ENCODE data around the gene PLPPR3. TPM values are rescaled to one million over a fixed set of nuclear protein-coding genes. Genes with fewer than 3 reads are reported as not detected.

The PLPPR3 gene
- total and polyA plus RNA-seq, 9 of the 15 experiments (the other 6 are each of a cell fraction or from before 2014, with no cell fraction given) = 0.01 to 48.2 (median 8.6) TPM

DNA sequence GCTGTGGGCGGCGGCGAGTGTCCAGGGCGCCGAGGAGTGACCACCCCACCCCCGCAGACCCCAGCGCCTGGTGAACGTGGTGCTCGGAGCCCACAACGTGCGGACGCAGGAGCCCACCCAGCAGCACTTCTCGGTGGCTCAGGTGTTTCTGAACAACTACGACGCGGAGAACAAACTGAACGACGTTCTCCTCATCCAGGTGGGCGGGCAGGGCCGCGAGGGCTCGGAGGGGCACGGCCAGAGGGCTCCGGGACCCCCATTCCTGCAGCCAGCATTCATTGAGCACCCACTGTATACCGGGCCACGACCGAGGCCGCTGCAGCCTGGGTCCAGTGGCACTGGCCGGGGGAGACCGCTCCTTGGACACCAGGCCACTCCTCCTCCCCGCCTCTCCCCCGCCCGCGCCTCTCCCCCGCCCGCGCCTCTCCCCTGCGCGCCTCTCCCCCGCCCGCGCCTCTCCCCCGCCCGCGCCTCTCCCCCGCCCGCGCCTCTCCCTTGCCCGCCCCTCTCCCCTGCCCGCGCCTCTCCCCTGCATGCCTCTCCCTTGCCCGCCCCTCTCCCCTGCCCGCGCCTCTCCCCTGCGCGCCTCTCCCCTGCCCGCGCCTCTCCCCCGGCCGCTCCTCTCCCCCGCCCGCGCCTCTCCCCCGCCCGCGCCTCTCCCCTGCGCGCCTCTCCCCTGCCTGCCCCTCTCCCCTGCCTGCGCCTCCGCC is 22.2 kb upstream of the PLPPR3 start (continued):
- TF ChIP-seq, protein P1, sequence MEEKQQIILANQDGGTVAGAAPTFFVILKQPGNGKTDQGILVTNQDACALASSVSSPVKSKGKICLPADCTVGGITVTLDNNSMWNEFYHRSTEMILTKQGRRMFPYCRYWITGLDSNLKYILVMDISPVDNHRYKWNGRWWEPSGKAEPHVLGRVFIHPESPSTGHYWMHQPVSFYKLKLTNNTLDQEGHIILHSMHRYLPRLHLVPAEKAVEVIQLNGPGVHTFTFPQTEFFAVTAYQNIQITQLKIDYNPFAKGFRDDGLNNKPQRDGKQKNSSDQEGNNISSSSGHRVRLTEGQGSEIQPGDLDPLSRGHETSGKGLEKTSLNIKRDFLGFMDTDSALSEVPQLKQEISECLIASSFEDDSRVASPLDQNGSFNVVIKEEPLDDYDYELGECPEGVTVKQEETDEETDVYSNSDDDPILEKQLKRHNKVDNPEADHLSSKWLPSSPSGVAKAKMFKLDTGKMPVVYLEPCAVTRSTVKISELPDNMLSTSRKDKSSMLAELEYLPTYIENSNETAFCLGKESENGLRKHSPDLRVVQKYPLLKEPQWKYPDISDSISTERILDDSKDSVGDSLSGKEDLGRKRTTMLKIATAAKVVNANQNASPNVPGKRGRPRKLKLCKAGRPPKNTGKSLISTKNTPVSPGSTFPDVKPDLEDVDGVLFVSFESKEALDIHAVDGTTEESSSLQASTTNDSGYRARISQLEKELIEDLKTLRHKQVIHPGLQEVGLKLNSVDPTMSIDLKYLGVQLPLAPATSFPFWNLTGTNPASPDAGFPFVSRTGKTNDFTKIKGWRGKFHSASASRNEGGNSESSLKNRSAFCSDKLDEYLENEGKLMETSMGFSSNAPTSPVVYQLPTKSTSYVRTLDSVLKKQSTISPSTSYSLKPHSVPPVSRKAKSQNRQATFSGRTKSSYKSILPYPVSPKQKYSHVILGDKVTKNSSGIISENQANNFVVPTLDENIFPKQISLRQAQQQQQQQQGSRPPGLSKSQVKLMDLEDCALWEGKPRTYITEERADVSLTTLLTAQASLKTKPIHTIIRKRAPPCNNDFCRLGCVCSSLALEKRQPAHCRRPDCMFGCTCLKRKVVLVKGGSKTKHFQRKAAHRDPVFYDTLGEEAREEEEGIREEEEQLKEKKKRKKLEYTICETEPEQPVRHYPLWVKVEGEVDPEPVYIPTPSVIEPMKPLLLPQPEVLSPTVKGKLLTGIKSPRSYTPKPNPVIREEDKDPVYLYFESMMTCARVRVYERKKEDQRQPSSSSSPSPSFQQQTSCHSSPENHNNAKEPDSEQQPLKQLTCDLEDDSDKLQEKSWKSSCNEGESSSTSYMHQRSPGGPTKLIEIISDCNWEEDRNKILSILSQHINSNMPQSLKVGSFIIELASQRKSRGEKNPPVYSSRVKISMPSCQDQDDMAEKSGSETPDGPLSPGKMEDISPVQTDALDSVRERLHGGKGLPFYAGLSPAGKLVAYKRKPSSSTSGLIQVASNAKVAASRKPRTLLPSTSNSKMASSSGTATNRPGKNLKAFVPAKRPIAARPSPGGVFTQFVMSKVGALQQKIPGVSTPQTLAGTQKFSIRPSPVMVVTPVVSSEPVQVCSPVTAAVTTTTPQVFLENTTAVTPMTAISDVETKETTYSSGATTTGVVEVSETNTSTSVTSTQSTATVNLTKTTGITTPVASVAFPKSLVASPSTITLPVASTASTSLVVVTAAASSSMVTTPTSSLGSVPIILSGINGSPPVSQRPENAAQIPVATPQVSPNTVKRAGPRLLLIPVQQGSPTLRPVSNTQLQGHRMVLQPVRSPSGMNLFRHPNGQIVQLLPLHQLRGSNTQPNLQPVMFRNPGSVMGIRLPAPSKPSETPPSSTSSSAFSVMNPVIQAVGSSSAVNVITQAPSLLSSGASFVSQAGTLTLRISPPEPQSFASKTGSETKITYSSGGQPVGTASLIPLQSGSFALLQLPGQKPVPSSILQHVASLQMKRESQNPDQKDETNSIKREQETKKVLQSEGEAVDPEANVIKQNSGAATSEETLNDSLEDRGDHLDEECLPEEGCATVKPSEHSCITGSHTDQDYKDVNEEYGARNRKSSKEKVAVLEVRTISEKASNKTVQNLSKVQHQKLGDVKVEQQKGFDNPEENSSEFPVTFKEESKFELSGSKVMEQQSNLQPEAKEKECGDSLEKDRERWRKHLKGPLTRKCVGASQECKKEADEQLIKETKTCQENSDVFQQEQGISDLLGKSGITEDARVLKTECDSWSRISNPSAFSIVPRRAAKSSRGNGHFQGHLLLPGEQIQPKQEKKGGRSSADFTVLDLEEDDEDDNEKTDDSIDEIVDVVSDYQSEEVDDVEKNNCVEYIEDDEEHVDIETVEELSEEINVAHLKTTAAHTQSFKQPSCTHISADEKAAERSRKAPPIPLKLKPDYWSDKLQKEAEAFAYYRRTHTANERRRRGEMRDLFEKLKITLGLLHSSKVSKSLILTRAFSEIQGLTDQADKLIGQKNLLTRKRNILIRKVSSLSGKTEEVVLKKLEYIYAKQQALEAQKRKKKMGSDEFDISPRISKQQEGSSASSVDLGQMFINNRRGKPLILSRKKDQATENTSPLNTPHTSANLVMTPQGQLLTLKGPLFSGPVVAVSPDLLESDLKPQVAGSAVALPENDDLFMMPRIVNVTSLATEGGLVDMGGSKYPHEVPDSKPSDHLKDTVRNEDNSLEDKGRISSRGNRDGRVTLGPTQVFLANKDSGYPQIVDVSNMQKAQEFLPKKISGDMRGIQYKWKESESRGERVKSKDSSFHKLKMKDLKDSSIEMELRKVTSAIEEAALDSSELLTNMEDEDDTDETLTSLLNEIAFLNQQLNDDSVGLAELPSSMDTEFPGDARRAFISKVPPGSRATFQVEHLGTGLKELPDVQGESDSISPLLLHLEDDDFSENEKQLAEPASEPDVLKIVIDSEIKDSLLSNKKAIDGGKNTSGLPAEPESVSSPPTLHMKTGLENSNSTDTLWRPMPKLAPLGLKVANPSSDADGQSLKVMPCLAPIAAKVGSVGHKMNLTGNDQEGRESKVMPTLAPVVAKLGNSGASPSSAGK (IDR thresholded peaks at IDR 0.05) = no peak
- TF ChIP-seq, protein P2, sequence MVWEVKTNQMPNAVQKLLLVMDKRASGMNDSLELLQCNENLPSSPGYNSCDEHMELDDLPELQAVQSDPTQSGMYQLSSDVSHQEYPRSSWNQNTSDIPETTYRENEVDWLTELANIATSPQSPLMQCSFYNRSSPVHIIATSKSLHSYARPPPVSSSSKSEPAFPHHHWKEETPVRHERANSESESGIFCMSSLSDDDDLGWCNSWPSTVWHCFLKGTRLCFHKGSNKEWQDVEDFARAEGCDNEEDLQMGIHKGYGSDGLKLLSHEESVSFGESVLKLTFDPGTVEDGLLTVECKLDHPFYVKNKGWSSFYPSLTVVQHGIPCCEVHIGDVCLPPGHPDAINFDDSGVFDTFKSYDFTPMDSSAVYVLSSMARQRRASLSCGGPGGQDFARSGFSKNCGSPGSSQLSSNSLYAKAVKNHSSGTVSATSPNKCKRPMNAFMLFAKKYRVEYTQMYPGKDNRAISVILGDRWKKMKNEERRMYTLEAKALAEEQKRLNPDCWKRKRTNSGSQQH (CRISPR knock-in tag; IDR thresholded peaks at IDR 0.05) = no peak
- TF ChIP-seq ZNF766 (CRISPR knock-in tag; conservative IDR thresholded peaks at IDR 0.05) (no peak), HMGN3 (IDR thresholded peaks at IDR 0.05; ENCODE audit: borderline replicate concordance, extremely low read depth, insufficient read length, low read depth, low read length) (peak; percentile 4), BACH1 (tag; IDR thresholded peaks at IDR 0.05) (no peak), ZKSCAN8 (CRISPR knock-in tag; IDR thresholded peaks at IDR 0.05) (peak; percentile 96)
- TF ChIP-seq, protein P3, sequence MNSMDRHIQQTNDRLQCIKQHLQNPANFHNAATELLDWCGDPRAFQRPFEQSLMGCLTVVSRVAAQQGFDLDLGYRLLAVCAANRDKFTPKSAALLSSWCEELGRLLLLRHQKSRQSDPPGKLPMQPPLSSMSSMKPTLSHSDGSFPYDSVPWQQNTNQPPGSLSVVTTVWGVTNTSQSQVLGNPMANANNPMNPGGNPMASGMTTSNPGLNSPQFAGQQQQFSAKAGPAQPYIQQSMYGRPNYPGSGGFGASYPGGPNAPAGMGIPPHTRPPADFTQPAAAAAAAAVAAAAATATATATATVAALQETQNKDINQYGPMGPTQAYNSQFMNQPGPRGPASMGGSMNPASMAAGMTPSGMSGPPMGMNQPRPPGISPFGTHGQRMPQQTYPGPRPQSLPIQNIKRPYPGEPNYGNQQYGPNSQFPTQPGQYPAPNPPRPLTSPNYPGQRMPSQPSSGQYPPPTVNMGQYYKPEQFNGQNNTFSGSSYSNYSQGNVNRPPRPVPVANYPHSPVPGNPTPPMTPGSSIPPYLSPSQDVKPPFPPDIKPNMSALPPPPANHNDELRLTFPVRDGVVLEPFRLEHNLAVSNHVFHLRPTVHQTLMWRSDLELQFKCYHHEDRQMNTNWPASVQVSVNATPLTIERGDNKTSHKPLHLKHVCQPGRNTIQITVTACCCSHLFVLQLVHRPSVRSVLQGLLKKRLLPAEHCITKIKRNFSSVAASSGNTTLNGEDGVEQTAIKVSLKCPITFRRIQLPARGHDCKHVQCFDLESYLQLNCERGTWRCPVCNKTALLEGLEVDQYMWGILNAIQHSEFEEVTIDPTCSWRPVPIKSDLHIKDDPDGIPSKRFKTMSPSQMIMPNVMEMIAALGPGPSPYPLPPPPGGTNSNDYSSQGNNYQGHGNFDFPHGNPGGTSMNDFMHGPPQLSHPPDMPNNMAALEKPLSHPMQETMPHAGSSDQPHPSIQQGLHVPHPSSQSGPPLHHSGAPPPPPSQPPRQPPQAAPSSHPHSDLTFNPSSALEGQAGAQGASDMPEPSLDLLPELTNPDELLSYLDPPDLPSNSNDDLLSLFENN (IDR thresholded peaks at IDR 0.05; ENCODE audit: low read depth in 2 of 2, low read length in 2 of 2) = no peak
- TF ChIP-seq, protein P4, sequence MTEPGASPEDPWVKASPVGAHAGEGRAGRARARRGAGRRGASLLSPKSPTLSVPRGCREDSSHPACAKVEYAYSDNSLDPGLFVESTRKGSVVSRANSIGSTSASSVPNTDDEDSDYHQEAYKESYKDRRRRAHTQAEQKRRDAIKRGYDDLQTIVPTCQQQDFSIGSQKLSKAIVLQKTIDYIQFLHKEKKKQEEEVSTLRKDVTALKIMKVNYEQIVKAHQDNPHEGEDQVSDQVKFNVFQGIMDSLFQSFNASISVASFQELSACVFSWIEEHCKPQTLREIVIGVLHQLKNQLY (CRISPR knock-in tag; conservative IDR thresholded peaks at IDR 0.05) = no peak

All from K562 (cell line).